ENCODE data around the gene SETD2. TPM values are rescaled to one million over a fixed set of nuclear protein-coding genes. Genes with fewer than 3 reads are reported as not detected.

SETD2 gene
- total and polyA plus RNA-seq, 2 experiments from 2014 or later, result 11.9 to 37.8 TPM

DNA sequence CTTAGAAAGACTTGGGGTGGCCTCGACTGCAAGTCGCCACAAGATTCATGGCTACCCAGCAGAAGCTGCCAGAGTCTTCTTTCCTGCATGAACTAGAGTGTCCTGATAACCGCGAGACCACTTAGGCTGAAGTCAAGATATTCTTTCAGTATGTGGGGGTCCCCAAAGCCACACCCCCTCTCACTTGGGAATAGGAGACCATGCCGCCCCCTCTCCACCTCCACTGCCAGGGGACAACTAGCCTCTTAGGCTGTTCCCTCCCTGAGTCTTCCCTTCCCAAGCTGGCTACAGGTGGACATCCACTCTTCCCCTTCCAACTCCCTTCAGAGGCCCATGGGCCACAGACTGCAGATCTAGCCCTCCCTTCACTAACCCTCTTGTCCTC, 186.1 kb downstream of the SETD2 start:
- Histone ChIP-seq H3K4me2 (peak overlapping the region; percentile 67), H3K36me3 (replicated peaks; ENCODE audit: insufficient read depth, low read depth) (no peaks in the 10 kb centered on the region), H3K9me3 (ENCODE audit: low read depth) (no peaks in the 10 kb centered on the region), H3K4me3 (no peak overlapping the region), H3K27ac (peak overlapping the region; percentile 83), H2AFZ (no peak overlapping the region), H4K20me1 (ENCODE audit: insufficient read depth, poor library complexity, severe bottlenecking) (peaks cover 11% of the 10 kb centered on the region), H3K27me3 (no peaks in the 10 kb centered on the region), H3K9me2 (replicated peaks; ENCODE audit: insufficient read depth) (no peaks in the 10 kb centered on the region), H3K4me1 (ENCODE audit: insufficient read depth) (peaks cover 35% of the 10 kb centered on the region), H3K79me2 (peaks cover 64% of the 10 kb centered on the region)
- TF ChIP-seq, protein P1, sequence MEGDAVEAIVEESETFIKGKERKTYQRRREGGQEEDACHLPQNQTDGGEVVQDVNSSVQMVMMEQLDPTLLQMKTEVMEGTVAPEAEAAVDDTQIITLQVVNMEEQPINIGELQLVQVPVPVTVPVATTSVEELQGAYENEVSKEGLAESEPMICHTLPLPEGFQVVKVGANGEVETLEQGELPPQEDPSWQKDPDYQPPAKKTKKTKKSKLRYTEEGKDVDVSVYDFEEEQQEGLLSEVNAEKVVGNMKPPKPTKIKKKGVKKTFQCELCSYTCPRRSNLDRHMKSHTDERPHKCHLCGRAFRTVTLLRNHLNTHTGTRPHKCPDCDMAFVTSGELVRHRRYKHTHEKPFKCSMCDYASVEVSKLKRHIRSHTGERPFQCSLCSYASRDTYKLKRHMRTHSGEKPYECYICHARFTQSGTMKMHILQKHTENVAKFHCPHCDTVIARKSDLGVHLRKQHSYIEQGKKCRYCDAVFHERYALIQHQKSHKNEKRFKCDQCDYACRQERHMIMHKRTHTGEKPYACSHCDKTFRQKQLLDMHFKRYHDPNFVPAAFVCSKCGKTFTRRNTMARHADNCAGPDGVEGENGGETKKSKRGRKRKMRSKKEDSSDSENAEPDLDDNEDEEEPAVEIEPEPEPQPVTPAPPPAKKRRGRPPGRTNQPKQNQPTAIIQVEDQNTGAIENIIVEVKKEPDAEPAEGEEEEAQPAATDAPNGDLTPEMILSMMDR (IDR thresholded peaks at IDR 0.05; ENCODE audit: poor library complexity), result no peak
- TF ChIP-seq EZH2 (IDR thresholded peaks at IDR 0.05; ENCODE audit: borderline replicate concordance), result no peak
- TF ChIP-seq EZH2phosphoT487 (IDR thresholded peaks at IDR 0.05; ENCODE audit: low read depth, severe bottlenecking, unreplicated experiment), result no peak
- no peak for DNase-seq (ENCODE audit: low spot score)
- 96% methylated on average over 5 of the region's 5 CpGs for WGBS (ENCODE audit: low lambda C conversion rate, missing lambda C conversion rate)

DNA sequence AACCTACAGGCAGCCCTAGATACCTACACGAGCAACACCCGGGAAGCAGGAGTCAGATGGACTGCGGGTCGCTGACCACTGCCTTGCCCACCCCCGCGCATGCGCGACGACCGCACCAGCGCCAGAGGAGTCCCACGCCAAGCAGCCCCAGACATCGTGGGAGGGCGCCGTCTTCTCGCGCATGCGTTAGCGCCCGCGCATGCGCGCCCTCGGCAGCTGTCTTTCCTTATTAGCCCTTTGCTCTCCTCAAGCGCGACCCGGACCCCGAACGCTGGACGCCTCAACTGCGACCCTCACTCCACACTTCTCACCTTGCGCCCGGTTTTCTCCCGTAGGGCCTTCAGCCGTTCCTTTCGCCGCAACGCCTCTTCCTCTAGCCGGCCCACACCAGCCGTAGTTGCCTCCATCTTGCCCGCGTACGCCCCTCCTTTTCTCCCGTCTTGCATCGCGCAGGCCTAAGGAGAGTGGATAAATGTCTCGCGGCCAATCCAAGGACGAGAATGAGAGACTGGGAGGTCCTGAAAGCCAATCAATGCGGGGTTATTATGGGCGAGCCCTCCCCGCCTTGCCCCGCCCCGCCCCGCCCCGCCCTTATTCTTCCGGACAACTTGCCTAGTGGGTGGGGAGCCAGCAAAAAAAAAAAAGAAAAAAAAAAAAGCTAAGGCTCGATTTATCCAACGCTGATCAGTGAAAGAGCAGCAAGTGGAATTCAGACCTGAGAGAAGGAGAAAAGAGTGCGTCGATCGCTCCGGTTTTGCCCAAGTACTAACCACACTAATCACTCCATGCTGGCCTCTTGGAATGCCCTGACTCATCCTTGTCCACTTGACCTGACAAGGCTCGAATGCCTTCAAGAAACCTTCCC, 187.4 kb downstream of the SETD2 start, which contains the start of gene CCDC12:
CCDC12 (minus strand) TSS at position 420 of the 865 bp plus-strand sequence; CDS start at position 407, 13 bp downstream.
- H2AFZ ChIP-seq, result no peak within 1 kb of the TSS
- H3K4me2 ChIP-seq, result peak within 1 kb of the TSS; percentile 76
- H3K9me2 ChIP-seq (replicated peaks; ENCODE audit: insufficient read depth), result no peaks in the 10 kb centered on the region
- H4K20me1 ChIP-seq (ENCODE audit: insufficient read depth, poor library complexity, severe bottlenecking), result peaks cover 17% of the 10 kb centered on the region
- H3K4me1 ChIP-seq (ENCODE audit: insufficient read depth), result peaks cover 35% of the 10 kb centered on the region
- TF ChIP-seq, protein P1 (IDR thresholded peaks at IDR 0.05; ENCODE audit: poor library complexity), result no peak
- TF ChIP-seq EZH2phosphoT487 (IDR thresholded peaks at IDR 0.05; ENCODE audit: low read depth, severe bottlenecking, unreplicated experiment) (no peak), EZH2 (IDR thresholded peaks at IDR 0.05; ENCODE audit: borderline replicate concordance) (no peak)
- H3K36me3 ChIP-seq (replicated peaks; ENCODE audit: insufficient read depth, low read depth), result no peaks in the 10 kb centered on the region
- H3K9me3 ChIP-seq (ENCODE audit: low read depth), result no peaks in the 10 kb centered on the region
- H3K27me3 ChIP-seq, result no peaks in the 10 kb centered on the region
- H3K4me3 ChIP-seq, result peak within 1 kb of the TSS; percentile 47
- H3K27ac ChIP-seq, result peak within 1 kb of the TSS; percentile 93
- H3K79me2 ChIP-seq, result peaks cover 66% of the 10 kb centered on the region
- whole genome bisulfite sequencing (ENCODE audit: low lambda C conversion rate, missing lambda C conversion rate), result under 1% methylated on average over 61 of the region's 64 CpGs
- DNase-seq (ENCODE audit: low spot score), result peak; percentile 97

DNA sequence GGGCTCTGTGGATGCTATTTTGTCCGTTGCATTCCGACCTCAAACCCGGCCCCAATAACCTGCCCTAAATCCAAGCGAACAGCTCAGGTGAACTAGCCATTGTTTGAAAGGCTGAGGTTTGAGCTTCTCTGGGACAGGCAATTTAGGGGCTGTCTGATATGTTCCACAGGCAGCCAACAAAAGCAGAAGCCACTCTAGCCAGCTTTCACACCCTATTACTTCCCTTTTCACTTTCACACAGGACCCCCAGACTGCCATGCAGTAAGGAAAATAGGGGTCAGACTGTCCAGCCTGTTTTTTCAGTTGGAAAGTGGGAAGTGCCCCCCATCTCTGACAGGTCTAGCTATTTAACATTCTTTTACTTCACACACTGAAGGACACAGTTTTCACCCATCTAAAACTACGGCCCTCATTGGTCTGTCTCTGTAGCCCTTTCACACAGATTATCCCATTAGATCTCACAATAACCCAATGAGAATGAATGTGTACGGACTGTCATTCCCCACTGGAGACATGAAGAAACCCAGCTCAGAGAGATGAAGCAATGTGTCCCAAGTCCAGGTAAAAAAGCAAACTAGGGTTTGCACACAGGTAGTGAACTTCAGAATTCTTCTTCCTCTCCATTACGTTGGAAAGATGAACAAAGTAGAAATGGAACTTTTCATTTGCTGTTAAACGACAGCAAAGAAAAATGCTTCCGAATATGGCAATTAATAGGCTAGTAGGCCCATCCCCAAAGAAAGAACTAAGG, 189.3 kb downstream of the SETD2 start:
- Histone ChIP-seq H3K79me2 (peaks cover 71% of the 10 kb centered on the region), H4K20me1 (ENCODE audit: insufficient read depth, poor library complexity, severe bottlenecking) (peaks cover 36% of the 10 kb centered on the region), H3K27ac (peak overlapping the region; percentile 93), H3K4me3 (no peak overlapping the region), H3K27me3 (no peaks in the 10 kb centered on the region), H3K36me3 (replicated peaks; ENCODE audit: insufficient read depth, low read depth) (no peaks in the 10 kb centered on the region), H2AFZ (no peak overlapping the region), H3K9me2 (replicated peaks; ENCODE audit: insufficient read depth) (no peaks in the 10 kb centered on the region), H3K4me1 (ENCODE audit: insufficient read depth) (peaks cover 41% of the 10 kb centered on the region), H3K4me2 (peak overlapping the region; percentile 76), H3K9me3 (ENCODE audit: low read depth) (no peaks in the 10 kb centered on the region)
- 83% methylated on average over 9 of the region's 9 CpGs for WGBS (ENCODE audit: low lambda C conversion rate, missing lambda C conversion rate)
- DNase-seq (ENCODE audit: low spot score), result no peak
- TF ChIP-seq EZH2phosphoT487 (IDR thresholded peaks at IDR 0.05; ENCODE audit: low read depth, severe bottlenecking, unreplicated experiment) (no peak), EZH2 (IDR thresholded peaks at IDR 0.05; ENCODE audit: borderline replicate concordance) (no peak)
- TF ChIP-seq, protein P1 (IDR thresholded peaks at IDR 0.05; ENCODE audit: poor library complexity), result no peak
